Endothelial cell (in vitro differentiated cells): ENCODE measurements around the gene TRIM46. TPM values are rescaled to one million over a fixed set of nuclear protein-coding genes. Genes with fewer than 3 reads are reported as not detected.

Experiments used
- DNase-seq: peaks from one replicate; pipeline ENCODE4 v3.0.0; 2021; ENCODE audit warnings: low spot score
- H3K27ac Mint-ChIP-seq: one replicate; pipeline ENCODE4 v1.8.0; 2021; ENCODE audit warnings: mixed read lengths, inconsistent platforms; ENCODE audit not compliant: unreplicated experiment
- H3K27me3 Mint-ChIP-seq: one replicate; pipeline ENCODE4 v1.8.0; 2021; ENCODE audit warnings: mild to moderate bottlenecking, moderate library complexity, mixed read lengths, inconsistent platforms; ENCODE audit not compliant: unreplicated experiment
- H3K36me3 Mint-ChIP-seq: one replicate; pipeline ENCODE4 v1.8.0; 2021; ENCODE audit warnings: mild to moderate bottlenecking, low read depth, mixed read lengths, inconsistent platforms; ENCODE audit not compliant: unreplicated experiment
- H3K4me1 Mint-ChIP-seq: one replicate; pipeline ENCODE4 v1.8.0; 2021; ENCODE audit warnings: mild to moderate bottlenecking, mixed read lengths, inconsistent platforms; ENCODE audit not compliant: unreplicated experiment
- H3K4me3 Mint-ChIP-seq: one replicate; pipeline ENCODE4 v1.8.0; 2021; ENCODE audit warnings: mild to moderate bottlenecking, mixed read lengths, inconsistent platforms; ENCODE audit not compliant: unreplicated experiment
- H3K9me3 Mint-ChIP-seq: one replicate; pipeline ENCODE4 v1.8.0; 2021; ENCODE audit warnings: mixed read lengths, inconsistent platforms; ENCODE audit not compliant: unreplicated experiment
- total RNA-seq: library from RNA; stranded (reverse); fragmentation: NEBNext Ultra II Directional; extraction: Animal tissue kit (Norgen Biotek cat#: 25700); gene quantifications from one replicate; pipeline ENCODE4 v1.2.1, GENCODE V29; 2021; ENCODE audit not compliant: unreplicated experiment
- TF ChIP-seq, protein P1 (sequence below): fragments of 200-600 bp; sonication (generic); IDR thresholded peaks from one replicate; pipeline ENCODE4 v1.5.0; 2021; ENCODE audit warnings: antibody characterized with exemption; ENCODE audit not compliant: unreplicated experiment

TRIM46 gene
- total RNA-seq, 1 donor from 2014 or later, result 8.5 TPM

DNA sequence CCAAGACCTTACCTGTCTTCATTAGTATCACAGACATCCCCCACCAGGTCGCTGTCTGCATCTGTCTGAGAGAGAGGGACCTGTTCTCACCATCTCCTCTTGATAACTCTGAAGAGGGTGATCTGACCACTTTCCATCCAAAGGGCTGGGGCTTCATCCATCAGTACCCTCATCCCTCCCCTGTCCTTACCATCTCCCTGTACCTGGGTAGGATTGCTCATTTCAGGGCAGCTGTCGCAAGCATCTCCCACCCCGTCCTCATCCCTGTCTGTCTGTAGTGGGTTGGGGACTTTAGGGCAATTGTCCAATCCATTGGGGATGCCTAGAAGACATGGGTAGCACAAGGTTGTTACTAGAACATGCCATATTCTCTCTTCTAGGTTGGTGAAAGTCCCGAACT, 26.1 kb downstream of the TRIM46 start:
- H3K36me3 Mint-ChIP-seq, result peaks cover 32% of the 10 kb centered on the region
- peaks cover 28% of the 10 kb centered on the region for H3K27me3 Mint-ChIP-seq
- TF ChIP-seq, protein P1, sequence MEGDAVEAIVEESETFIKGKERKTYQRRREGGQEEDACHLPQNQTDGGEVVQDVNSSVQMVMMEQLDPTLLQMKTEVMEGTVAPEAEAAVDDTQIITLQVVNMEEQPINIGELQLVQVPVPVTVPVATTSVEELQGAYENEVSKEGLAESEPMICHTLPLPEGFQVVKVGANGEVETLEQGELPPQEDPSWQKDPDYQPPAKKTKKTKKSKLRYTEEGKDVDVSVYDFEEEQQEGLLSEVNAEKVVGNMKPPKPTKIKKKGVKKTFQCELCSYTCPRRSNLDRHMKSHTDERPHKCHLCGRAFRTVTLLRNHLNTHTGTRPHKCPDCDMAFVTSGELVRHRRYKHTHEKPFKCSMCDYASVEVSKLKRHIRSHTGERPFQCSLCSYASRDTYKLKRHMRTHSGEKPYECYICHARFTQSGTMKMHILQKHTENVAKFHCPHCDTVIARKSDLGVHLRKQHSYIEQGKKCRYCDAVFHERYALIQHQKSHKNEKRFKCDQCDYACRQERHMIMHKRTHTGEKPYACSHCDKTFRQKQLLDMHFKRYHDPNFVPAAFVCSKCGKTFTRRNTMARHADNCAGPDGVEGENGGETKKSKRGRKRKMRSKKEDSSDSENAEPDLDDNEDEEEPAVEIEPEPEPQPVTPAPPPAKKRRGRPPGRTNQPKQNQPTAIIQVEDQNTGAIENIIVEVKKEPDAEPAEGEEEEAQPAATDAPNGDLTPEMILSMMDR, result no peak
- H3K27ac Mint-ChIP-seq, result peak overlapping the region; percentile 22
- no peaks in the 10 kb centered on the region for H3K9me3 Mint-ChIP-seq
- peak overlapping the region; percentile 18 for H3K4me3 Mint-ChIP-seq
- peaks cover 14% of the 10 kb centered on the region for H3K4me1 Mint-ChIP-seq
- no peak for DNase-seq

DNA sequence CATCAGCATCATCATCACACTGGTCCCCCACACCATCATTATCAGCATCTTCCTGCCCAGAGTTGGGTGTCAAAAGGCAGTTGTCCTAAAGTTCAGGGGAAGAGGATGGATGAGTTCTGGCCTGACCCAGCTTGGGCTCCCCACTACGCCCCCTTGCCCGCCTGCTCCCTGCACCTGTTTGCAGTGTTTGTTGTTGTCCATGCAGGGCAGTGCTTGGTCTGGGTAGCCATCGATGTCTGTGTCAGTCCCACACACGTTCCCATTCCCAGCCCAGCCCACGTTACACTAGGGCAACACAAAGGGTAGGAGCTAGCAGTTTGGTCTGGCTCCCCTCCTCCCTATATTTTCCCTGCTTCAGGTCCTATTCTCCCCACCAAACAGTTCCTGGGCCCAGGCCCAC, 27.3 kb downstream of the TRIM46 start:
- Mint-ChIP-seq H3K36me3 (peaks cover 24% of the 10 kb centered on the region), H3K4me1 (peaks cover 6% of the 10 kb centered on the region), H3K27me3 (peaks cover 22% of the 10 kb centered on the region), H3K9me3 (no peaks in the 10 kb centered on the region), H3K4me3 (peak overlapping the region; percentile 25), H3K27ac (no peak overlapping the region)
- DNase-seq, result no peak
- TF ChIP-seq, protein P1, result no peak

DNA sequence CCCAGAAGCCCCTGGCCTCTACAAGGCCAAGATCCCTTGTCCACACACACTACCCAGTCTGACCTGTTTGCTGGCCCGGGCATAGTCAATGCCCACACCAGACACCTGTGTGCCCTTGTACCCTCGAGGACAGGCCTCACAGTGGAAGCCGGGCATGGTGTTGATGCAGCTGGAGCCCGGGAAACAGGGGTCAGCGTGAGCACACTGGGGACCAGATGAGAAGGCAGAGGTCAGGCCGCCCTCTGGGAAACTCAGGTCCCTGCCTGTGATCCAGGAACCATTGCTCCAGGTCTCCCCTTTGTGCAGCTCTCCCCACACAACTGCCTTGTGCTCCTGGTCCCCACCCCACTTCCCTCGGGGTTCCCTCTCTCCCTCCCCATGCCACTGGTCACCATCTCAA, 28.5 kb downstream of the TRIM46 start:
- no peak overlapping the region for H3K4me3 Mint-ChIP-seq
- no peak for DNase-seq
- H3K27ac Mint-ChIP-seq, result no peak overlapping the region

DNA sequence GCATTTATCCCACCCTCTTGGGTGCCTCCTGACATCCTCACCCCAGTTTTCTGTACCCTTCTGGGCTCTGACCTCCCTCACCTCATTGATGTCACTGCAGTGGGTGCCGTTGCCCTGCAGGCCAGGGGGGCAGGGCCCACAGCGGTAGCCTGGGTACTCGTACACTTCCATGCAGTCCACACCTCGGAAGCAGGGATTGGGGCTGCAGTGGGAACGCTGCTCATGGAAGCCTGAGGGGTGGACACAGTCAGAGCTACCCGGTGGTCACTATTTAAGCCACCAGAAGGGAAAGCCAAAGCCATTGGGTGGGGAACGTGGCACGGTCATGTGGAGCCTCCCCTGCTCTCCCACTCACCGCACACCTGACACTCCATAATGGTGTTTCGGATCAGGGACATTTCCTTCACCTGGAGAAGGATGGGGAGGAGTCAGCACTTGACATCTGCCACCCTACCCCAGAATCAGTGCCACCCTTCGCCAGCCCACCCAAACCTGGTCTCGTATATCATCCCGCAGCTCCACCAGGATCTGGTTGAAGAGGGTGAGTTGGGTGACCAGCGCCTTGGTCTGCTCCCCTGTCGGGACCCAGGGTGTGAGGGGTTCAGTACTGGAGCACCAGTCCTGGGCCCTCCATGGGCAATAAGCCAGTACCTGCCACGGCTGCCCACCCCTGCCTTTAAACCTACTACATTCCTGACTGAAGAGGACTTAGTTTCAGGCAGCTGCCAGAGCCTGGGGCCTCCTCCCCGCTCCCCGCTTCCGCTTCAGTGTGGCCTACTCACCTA, 29.3 kb downstream of the TRIM46 start:
- H3K4me3 Mint-ChIP-seq, result no peak overlapping the region
- H3K27ac Mint-ChIP-seq, result peak overlapping the region; percentile 83

More for the DNA sequence above, 28.5 kb downstream of the TRIM46 start:
- no peaks in the 10 kb centered on the region for H3K9me3 Mint-ChIP-seq
- peaks cover 5% of the 10 kb centered on the region for H3K4me1 Mint-ChIP-seq
- H3K27me3 Mint-ChIP-seq, result peaks cover 20% of the 10 kb centered on the region
- TF ChIP-seq, protein P1, result no peak
- H3K36me3 Mint-ChIP-seq, result peaks cover 20% of the 10 kb centered on the region

DNA sequence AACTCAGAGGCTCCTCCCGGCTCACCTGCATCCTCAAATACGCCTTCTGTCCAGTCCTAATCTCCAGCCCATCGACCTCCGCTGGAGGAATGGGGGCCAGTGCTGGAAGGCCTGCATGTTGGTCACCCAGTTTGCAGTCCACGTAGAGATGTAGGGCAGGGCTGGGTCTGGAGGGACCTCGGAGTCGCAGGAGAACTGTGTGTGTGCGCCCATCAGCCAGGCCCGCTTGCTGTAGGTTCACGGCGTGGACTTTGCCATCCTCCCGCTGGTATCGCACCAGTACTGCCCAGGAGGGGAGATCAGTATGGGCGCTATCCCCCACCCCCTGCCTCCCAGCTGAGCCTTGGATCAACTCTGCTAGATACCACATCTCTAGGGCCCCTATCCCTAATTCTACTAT, 31.4 kb downstream of the TRIM46 start:
- Mint-ChIP-seq H3K4me1 (peaks cover 24% of the 10 kb centered on the region), H3K27me3 (peaks cover 30% of the 10 kb centered on the region), H3K27ac (no peak overlapping the region), H3K36me3 (peaks cover 16% of the 10 kb centered on the region), H3K4me3 (no peak overlapping the region), H3K9me3 (no peaks in the 10 kb centered on the region)
- DNase-seq, result no peak
- TF ChIP-seq, protein P1, result no peak

More for the DNA sequence above, 29.3 kb downstream of the TRIM46 start:
- no peak for DNase-seq
- H3K27me3 Mint-ChIP-seq, result peaks cover 21% of the 10 kb centered on the region
- TF ChIP-seq, protein P1, result no peak
- peaks cover 16% of the 10 kb centered on the region for H3K36me3 Mint-ChIP-seq
- H3K9me3 Mint-ChIP-seq, result no peaks in the 10 kb centered on the region
- peaks cover 10% of the 10 kb centered on the region for H3K4me1 Mint-ChIP-seq
